Transverse colon (tissue), 3 donors: ENCODE results near the gene DDX11.
"Not testable (repeated sequence)": the region's sequence is repeated elsewhere in the genome, so short reads cannot be mapped to it uniquely, and the experiment has no call there.

Source experiments
- CTCF ChIP-seq, 5 experiments: fragments of 200-600 bp in 3 of 5; fragments of 450-650 bp in 2 of 5; sonication (generic) in 3 of 5; IDR thresholded peaks; 1 replicate in 2 of 5; 2 replicates in 3 of 5; pipeline ENCODE4 v1.5.1; 2016 to 2017; ENCODE audit warnings: antibody characterized with exemption in 5 of 5, inconsistent platforms in 3 of 5, mild to moderate bottlenecking in 2 of 5, moderate library complexity in 1 of 5
- POLR2A ChIP-seq: fragments of 450-650 bp; IDR thresholded peaks from one replicate; pipeline ENCODE4 v1.6.1; 2016; ENCODE audit warnings: antibody characterized with exemption, mild to moderate bottlenecking, moderate library complexity

- not testable (repeated sequence) for TF ChIP-seq CTCF (IDR thresholded peaks at IDR 0.05); POLR2A
Observed at GRCh38 chr12:31067656-31068055, 6.0 kb upstream of the DDX11 start.
